GM19395 (cell line): ENCODE measurements around the gene DELE1.

ENCODE experiments used
- ATAC-seq: cut with Tn5 transposase; IDR thresholded peaks from one replicate; pipeline ENCODE4 v1.9.1; 2021; ENCODE audit warnings: mild to moderate bottlenecking, moderate library complexity; ENCODE audit not compliant: unreplicated experiment

DELE1 gene

GRCh38 chr5:141989720-141990119 lies 66.0 kb downstream of the DELE1 start:
- ATAC-seq = no peak
